ENCODE data around the gene PUS1. TPM values are rescaled to one million over a fixed set of nuclear protein-coding genes. Genes with fewer than 3 reads are reported as not detected.

The PUS1 gene
- polyA plus RNA-seq, 1 donor from 2014 or later = 14.3 TPM

DNA sequence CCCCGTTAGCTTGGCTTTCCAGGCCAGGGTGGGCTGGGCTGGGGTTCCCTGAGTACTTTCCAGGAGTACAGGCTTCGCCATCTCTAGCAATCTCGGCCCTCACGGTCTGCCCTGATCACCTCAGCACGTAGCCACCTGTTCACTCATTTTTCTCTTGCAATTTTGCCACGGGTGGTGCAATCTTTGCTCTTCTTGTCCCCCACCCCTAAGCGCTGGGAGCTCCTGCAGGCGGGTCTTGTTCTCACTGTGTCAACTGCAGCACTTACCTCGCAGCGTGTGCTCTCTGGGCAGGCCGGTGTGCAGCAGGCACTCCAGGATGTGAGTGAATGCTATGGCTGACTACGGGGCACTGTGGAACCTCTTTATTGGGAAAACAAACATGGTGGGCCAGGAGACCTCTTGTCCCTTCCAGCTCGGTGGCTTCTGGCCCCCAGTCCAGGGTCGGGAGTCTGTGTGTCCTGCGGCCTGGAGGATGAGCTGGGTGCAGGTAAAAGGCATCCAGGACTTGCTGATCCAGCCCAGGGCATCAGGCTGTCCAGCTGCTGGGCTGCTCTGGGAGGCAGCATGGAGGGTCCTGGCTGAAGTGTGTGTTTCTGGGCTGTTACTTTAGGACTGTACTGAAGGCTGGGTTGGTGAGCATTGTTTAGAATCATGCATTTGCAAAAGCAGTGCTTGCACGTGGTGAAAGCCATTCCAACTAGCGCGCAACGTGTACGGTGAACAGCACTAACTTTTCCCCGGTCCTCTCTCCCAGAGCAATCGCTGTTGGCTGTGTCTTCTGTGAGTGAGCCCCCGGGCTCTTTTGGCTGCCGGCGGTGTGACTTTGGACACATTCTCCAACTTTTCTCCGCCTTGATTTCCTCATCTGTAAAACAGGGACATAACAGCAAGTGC lies 36.1 kb upstream of the PUS1 start:
- no peak overlapping the region for H3K4me2 ChIP-seq (ENCODE audit: low read length)
- no peaks in the 10 kb centered on the region for H3K9me3 ChIP-seq (ENCODE audit: low read length)
- H3K4me3 ChIP-seq (ENCODE audit: low read length) = no peak overlapping the region
- H3K79me2 ChIP-seq (replicated peaks; ENCODE audit: insufficient read depth, low read length) = peaks cover 28% of the 10 kb centered on the region
- peaks cover 14% of the 10 kb centered on the region for H4K20me1 ChIP-seq (ENCODE audit: insufficient read depth)
- no peak overlapping the region for H3K27ac ChIP-seq (ENCODE audit: low read length)
- H2AFZ ChIP-seq (ENCODE audit: low read depth, low read length) = no peak overlapping the region
- H3K9me2 ChIP-seq (ENCODE audit: insufficient read depth, low read length) = no peaks in the 10 kb centered on the region
- no peak overlapping the region for H3K9ac ChIP-seq (ENCODE audit: low read length)
- H3F3A ChIP-seq (ENCODE audit: insufficient read depth, low read length, poor library complexity, severe bottlenecking) = no peaks in the 10 kb centered on the region
- no peak for TF ChIP-seq EZH2 (IDR thresholded peaks at IDR 0.05; ENCODE audit: borderline replicate concordance, insufficient read depth, low read length, poor library complexity, severe bottlenecking)
- TF ChIP-seq, protein P1, sequence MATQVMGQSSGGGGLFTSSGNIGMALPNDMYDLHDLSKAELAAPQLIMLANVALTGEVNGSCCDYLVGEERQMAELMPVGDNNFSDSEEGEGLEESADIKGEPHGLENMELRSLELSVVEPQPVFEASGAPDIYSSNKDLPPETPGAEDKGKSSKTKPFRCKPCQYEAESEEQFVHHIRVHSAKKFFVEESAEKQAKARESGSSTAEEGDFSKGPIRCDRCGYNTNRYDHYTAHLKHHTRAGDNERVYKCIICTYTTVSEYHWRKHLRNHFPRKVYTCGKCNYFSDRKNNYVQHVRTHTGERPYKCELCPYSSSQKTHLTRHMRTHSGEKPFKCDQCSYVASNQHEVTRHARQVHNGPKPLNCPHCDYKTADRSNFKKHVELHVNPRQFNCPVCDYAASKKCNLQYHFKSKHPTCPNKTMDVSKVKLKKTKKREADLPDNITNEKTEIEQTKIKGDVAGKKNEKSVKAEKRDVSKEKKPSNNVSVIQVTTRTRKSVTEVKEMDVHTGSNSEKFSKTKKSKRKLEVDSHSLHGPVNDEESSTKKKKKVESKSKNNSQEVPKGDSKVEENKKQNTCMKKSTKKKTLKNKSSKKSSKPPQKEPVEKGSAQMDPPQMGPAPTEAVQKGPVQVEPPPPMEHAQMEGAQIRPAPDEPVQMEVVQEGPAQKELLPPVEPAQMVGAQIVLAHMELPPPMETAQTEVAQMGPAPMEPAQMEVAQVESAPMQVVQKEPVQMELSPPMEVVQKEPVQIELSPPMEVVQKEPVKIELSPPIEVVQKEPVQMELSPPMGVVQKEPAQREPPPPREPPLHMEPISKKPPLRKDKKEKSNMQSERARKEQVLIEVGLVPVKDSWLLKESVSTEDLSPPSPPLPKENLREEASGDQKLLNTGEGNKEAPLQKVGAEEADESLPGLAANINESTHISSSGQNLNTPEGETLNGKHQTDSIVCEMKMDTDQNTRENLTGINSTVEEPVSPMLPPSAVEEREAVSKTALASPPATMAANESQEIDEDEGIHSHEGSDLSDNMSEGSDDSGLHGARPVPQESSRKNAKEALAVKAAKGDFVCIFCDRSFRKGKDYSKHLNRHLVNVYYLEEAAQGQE (IDR thresholded peaks at IDR 0.05; ENCODE audit: borderline replicate concordance) = no peak
- H3K27me3 ChIP-seq (ENCODE audit: insufficient read depth, low read depth, low read length) = no peaks in the 10 kb centered on the region
- no peaks in the 10 kb centered on the region for H3K36me3 ChIP-seq (ENCODE audit: insufficient read depth, low read length)

DNA sequence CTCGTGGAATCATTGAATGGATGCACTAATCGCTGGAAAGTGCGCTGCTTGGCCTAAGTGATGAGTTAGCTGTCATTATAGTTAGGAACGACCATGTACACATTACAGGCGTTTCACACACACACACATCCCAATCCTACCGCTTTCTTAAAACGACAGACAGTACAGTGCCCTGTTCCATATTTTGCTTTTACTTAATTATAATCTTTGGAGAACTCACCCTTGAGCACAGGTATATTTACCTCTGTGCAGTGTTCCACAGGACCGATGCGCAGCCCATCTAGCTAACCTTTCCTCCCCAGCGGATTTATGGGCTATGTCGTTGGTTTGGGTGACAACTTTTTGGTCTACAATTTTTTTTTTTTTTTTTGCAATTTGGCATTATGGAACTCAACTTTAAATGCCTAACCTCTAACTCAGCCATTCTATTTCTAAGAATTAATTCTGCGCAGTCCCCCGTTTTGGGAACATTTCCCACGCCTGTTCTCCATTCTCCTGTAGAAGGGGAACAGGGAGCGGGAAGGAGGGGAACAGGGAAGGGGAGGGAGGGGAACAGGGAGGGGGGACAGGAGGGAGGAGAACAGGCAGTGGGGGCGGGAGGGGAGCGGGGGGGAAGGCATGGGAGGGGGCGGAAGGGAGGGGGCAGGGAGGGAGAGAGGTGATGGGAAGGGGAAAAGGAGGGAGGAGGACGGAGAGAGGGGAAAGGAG lies 35.3 kb upstream of the PUS1 start:
- TF ChIP-seq SMC3 (conservative IDR thresholded peaks at IDR 0.05; ENCODE audit: poor library complexity) (no peak), TAF1 (IDR thresholded peaks at IDR 0.05; ENCODE audit: low read depth) (no peak), EP300 (conservative IDR thresholded peaks at IDR 0.05; ENCODE audit: poor library complexity, severe bottlenecking) (no peak), RAD21 (conservative IDR thresholded peaks at IDR 0.05) (no peak), EZH2 (IDR thresholded peaks at IDR 0.05; ENCODE audit: borderline replicate concordance, insufficient read depth, low read length, poor library complexity, severe bottlenecking) (no peak), MXI1 (conservative IDR thresholded peaks at IDR 0.05; ENCODE audit: poor library complexity, severe bottlenecking) (no peak), POLR2AphosphoS5 (IDR thresholded peaks at IDR 0.05) (no peak)
- TF ChIP-seq, protein P1 (IDR thresholded peaks at IDR 0.05; ENCODE audit: borderline replicate concordance) = no peak
- TF ChIP-seq, protein P2, sequence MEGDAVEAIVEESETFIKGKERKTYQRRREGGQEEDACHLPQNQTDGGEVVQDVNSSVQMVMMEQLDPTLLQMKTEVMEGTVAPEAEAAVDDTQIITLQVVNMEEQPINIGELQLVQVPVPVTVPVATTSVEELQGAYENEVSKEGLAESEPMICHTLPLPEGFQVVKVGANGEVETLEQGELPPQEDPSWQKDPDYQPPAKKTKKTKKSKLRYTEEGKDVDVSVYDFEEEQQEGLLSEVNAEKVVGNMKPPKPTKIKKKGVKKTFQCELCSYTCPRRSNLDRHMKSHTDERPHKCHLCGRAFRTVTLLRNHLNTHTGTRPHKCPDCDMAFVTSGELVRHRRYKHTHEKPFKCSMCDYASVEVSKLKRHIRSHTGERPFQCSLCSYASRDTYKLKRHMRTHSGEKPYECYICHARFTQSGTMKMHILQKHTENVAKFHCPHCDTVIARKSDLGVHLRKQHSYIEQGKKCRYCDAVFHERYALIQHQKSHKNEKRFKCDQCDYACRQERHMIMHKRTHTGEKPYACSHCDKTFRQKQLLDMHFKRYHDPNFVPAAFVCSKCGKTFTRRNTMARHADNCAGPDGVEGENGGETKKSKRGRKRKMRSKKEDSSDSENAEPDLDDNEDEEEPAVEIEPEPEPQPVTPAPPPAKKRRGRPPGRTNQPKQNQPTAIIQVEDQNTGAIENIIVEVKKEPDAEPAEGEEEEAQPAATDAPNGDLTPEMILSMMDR (IDR thresholded peaks at IDR 0.05; ENCODE audit: poor library complexity, severe bottlenecking) = no peak
- no peak overlapping the region for H3K4me2 ChIP-seq (ENCODE audit: low read length)
- no peak overlapping the region for H3K27ac ChIP-seq (ENCODE audit: low read length)

More for the DNA sequence above, 35.3 kb upstream of the PUS1 start:
- H3K79me2 ChIP-seq (replicated peaks; ENCODE audit: insufficient read depth, low read length) = peaks cover 36% of the 10 kb centered on the region
- no peaks in the 10 kb centered on the region for H3K27me3 ChIP-seq (ENCODE audit: insufficient read depth, low read depth, low read length)
- no peaks in the 10 kb centered on the region for H3K9me3 ChIP-seq (ENCODE audit: low read length)
- H3F3A ChIP-seq (ENCODE audit: insufficient read depth, low read length, poor library complexity, severe bottlenecking) = no peaks in the 10 kb centered on the region
- no peak overlapping the region for H2AFZ ChIP-seq (ENCODE audit: low read depth, low read length)
- peaks cover 14% of the 10 kb centered on the region for H4K20me1 ChIP-seq (ENCODE audit: insufficient read depth)
- no peak overlapping the region for H3K9ac ChIP-seq (ENCODE audit: low read length)
- no peaks in the 10 kb centered on the region for H3K36me3 ChIP-seq (ENCODE audit: insufficient read depth, low read length)
- no peak overlapping the region for H3K4me3 ChIP-seq (ENCODE audit: low read length)
- no peaks in the 10 kb centered on the region for H3K9me2 ChIP-seq (ENCODE audit: insufficient read depth, low read length)
